Stimulated activated CD8-positive, alpha-beta memory T cell treated with anti-CD3 and anti-CD28 coated beads, Interleukin-2, amount 100 ng/mL, for 48 hours (primary cell): ENCODE measurements around the gene TBCD.
"Not testable (repeated sequence)": the region's sequence is repeated elsewhere in the genome, so short reads cannot be mapped to it uniquely, and the experiment has no call there.

Source experiments
- DNase-seq, 2 donors: peaks; one replicate each; pipeline ENCODE4 v3.0.0-alpha.2; 2020; ENCODE audit warnings: low read depth in 2 of 2

The TBCD gene

GRCh38 chr17:82973456-82974135 lies 221.7 kb downstream of the TBCD start:
- DNase-seq = no peak

GRCh38 chr17:82974136-82974952 lies 222.5 kb downstream of the TBCD start:
- no peak for DNase-seq

- no peak for DNase-seq
These were observed 225.2 kb downstream of the TBCD start for GRCh38 chr17:82976982-82977488.

GRCh38 chr17:82977606-82978005 lies 225.7 kb downstream of the TBCD start:
- no peak for DNase-seq

- DNase-seq = no peak
These were observed 227.0 kb downstream of the TBCD start for GRCh38 chr17:82978765-82979349.

GRCh38 chr17:82979718-82980117 lies 227.9 kb downstream of the TBCD start:
- no peak for DNase-seq

- no peak for DNase-seq
These were observed 228.8 kb downstream of the TBCD start for GRCh38 chr17:82980632-82981031.

- no peak for DNase-seq
These were observed 229.4 kb downstream of the TBCD start for GRCh38 chr17:82981141-82981730.

GRCh38 chr17:82983510-82984248 lies 231.8 kb downstream of the TBCD start:
- DNase-seq = no peak

- DNase-seq = not testable (repeated sequence)
These were observed 232.4 kb downstream of the TBCD start for GRCh38 chr17:82984249-82984617.

GRCh38 chr17:82984751-82985427 lies 233.0 kb downstream of the TBCD start:
- no peak for DNase-seq

GRCh38 chr17:82985428-82985805 lies 233.6 kb downstream of the TBCD start:
- no peak for DNase-seq

GRCh38 chr17:82985973-82986372 lies 234.1 kb downstream of the TBCD start:
- peak; percentile 37 for DNase-seq

- not testable (repeated sequence) for DNase-seq
These were observed 237.2 kb downstream of the TBCD start for GRCh38 chr17:82989051-82989450.

- no peak for DNase-seq
These were observed 238.0 kb downstream of the TBCD start for GRCh38 chr17:82989881-82990280.

GRCh38 chr17:82993005-82993404 lies 241.1 kb downstream of the TBCD start:
- DNase-seq = no peak
